H1 (cell line): ENCODE measurements around the gene RAPH1. TPM values are rescaled to one million over a fixed set of nuclear protein-coding genes. Genes with fewer than 3 reads are reported as not detected.

Experiments
- CTCF ChIA-PET: fragments of 300-600 bp; sonication (Branson Sonifier 250); formaldehyde crosslinking; loops from one replicate; lab custom pipeline; 2021; ENCODE audit not compliant: partially characterized antibody; lab: Charles Lee
- POLR2A ChIA-PET: fragments of 300-600 bp; sonication (Branson Sonifier 250); formaldehyde crosslinking; loops from one replicate; lab custom pipeline; 2021; ENCODE audit warnings: inconsistent platforms; ENCODE audit not compliant: partially characterized antibody; lab: Charles Lee
- DNase-seq, 2 experiments: peaks; one replicate each; pipeline versions ENCODE4 v3.0.0 to v3.0.0-alpha.2; 2010 to 2022; ENCODE audit warnings: low spot score in 2 of 2, low read depth in 1 of 2, mixed read lengths in 1 of 2
- FAIRE-seq: peaks from 2 replicates; lab custom pipeline; 2011; peaks lifted over from hg19 to GRCh38; lab: Jason Lieb, UNC
- H2AFZ ChIP-seq: 2 replicates; pipeline ENCODE4 v1.8.1; 2012; ENCODE audit warnings: low read length, inconsistent platforms
- H2AK5ac ChIP-seq: 2 replicates; pipeline ENCODE4 v1.6.1; 2013; ENCODE audit warnings: low read depth, low read length
- H2BK120ac ChIP-seq: replicated peaks from 2 replicates; pipeline ENCODE3; 2013; ENCODE audit warnings: low read depth, low read length, inconsistent platforms
- H2BK12ac ChIP-seq: 2 replicates; pipeline ENCODE4 v1.6.1; 2013; ENCODE audit warnings: low read depth, low read length
- H2BK15ac ChIP-seq: 2 replicates; pipeline ENCODE4 v1.6.1; 2013; ENCODE audit warnings: low read length
- H2BK20ac ChIP-seq: 2 replicates; pipeline ENCODE4 v1.6.1; 2013; ENCODE audit warnings: low read length
- H2BK5ac ChIP-seq: 2 replicates; pipeline ENCODE4 v1.6.1; 2013; ENCODE audit warnings: low read depth, low read length
- H3K14ac ChIP-seq: 2 replicates; pipeline ENCODE4 v1.6.1; 2013; ENCODE audit warnings: inconsistent platforms; ENCODE audit not compliant: insufficient read length
- H3K18ac ChIP-seq: 2 replicates; pipeline ENCODE4 v1.6.1; 2013; ENCODE audit warnings: low read length; ENCODE audit errors: extremely low read depth
- H3K23ac ChIP-seq: 2 replicates; pipeline ENCODE4 v1.6.1; 2013; ENCODE audit warnings: inconsistent platforms; ENCODE audit not compliant: insufficient read length
- H3K23me2 ChIP-seq: 2 replicates; pipeline ENCODE4 v1.6.1; 2013; ENCODE audit warnings: low read depth, low read length
- H3K27ac ChIP-seq: 2 replicates; pipeline ENCODE4 v1.6.1; 2011; ENCODE audit warnings: low read depth, low read length, inconsistent platforms
- H3K27me3 ChIP-seq, 4 experiments: replicated peaks in 1 of 4; 1 replicate in 1 of 4; 2 replicates in 3 of 4; pipeline versions ENCODE4 v1.6.1 to v1.8.1; 2011 to 2013; ENCODE audit warnings: low read length in 3 of 4, mild to moderate bottlenecking in 3 of 4, inconsistent platforms in 2 of 4, mixed read lengths in 2 of 4, moderate library complexity in 1 of 4; ENCODE audit not compliant: control insufficient read depth in 3 of 4, insufficient read depth in 3 of 4; ENCODE audit errors: extremely low read depth in 1 of 4
- H3K36me3 ChIP-seq, 4 experiments: 2 replicates each; pipeline versions ENCODE4 v1.6.1 to v1.8.1; 2011 to 2013; ENCODE audit warnings: mild to moderate bottlenecking in 4 of 4, low read length in 3 of 4, moderate library complexity in 2 of 4, control low read depth in 1 of 4, inconsistent platforms in 1 of 4; ENCODE audit not compliant: insufficient read depth in 4 of 4, control insufficient read depth in 2 of 4
- H3K4ac ChIP-seq: replicated peaks from 2 replicates; pipeline ENCODE3; 2013; ENCODE audit warnings: low read length, low read depth, mixed read lengths, inconsistent platforms; ENCODE audit not compliant: insufficient read length
- H3K4me1 ChIP-seq, 4 experiments: replicated peaks in 1 of 4; 1 replicate in 1 of 4; 2 replicates in 3 of 4; pipeline versions ENCODE4 v1.6.1 to v1.8.1; 2011 to 2013; ENCODE audit warnings: low read length in 3 of 4, inconsistent platforms in 2 of 4, mixed read lengths in 1 of 4; ENCODE audit not compliant: insufficient read depth in 4 of 4, control insufficient read depth in 3 of 4
- H3K4me2 ChIP-seq, 2 experiments: 2 replicates each; pipeline versions ENCODE4 v1.6.1 to v1.8.1; 2011 to 2013; ENCODE audit warnings: low read depth in 2 of 2, low read length in 2 of 2, control low read depth in 1 of 2, inconsistent platforms in 1 of 2, mild to moderate bottlenecking in 1 of 2; ENCODE audit not compliant: insufficient read depth in 1 of 2
- H3K4me3 ChIP-seq, 4 experiments: fragments of 200-600, 300-600 bp in 1 of 4; sonication (generic), shearing (Covaris generic), sonication (Bioruptor Twin) in 1 of 4; 2 replicates each; pipeline versions ENCODE4 v1.5.1 to v1.8.1; 2011 to 2016; ENCODE audit warnings: low read length in 4 of 4, low read depth in 3 of 4, control low read depth in 2 of 4, inconsistent platforms in 2 of 4, mild to moderate bottlenecking in 2 of 4, mixed read lengths in 1 of 4, moderate library complexity in 1 of 4; ENCODE audit not compliant: insufficient read depth in 2 of 4; ENCODE audit errors: extremely low read depth in 1 of 4
- H3K56ac ChIP-seq: replicated peaks from 2 replicates; pipeline ENCODE3; 2013; ENCODE audit warnings: low read depth, mild to moderate bottlenecking, mixed read lengths, low read length, inconsistent platforms; ENCODE audit not compliant: insufficient read length
- H3K79me1 ChIP-seq: 2 replicates; pipeline ENCODE4 v1.6.1; 2013; ENCODE audit warnings: low read depth, low read length, control low read depth
- H3K79me2 ChIP-seq, 2 experiments: 2 replicates each; pipeline versions ENCODE4 v1.6.1 to v1.8.1; 2012 to 2013; ENCODE audit warnings: low read length in 2 of 2, mild to moderate bottlenecking in 2 of 2, inconsistent platforms in 1 of 2; ENCODE audit not compliant: insufficient read depth in 2 of 2, control insufficient read depth in 1 of 2
- H3K9ac ChIP-seq, 4 experiments: replicated peaks in 1 of 4; 1 replicate in 1 of 4; 2 replicates in 3 of 4; pipeline versions ENCODE4 v1.6.1 to v1.8.1; 2011 to 2013; ENCODE audit warnings: low read depth in 3 of 4, low read length in 3 of 4, control low read depth in 2 of 4, mild to moderate bottlenecking in 2 of 4, moderate library complexity in 2 of 4, inconsistent platforms in 1 of 4; ENCODE audit errors: extremely low read depth in 1 of 4
- H3K9me3 ChIP-seq, 2 experiments: 2 replicates each; pipeline versions ENCODE4 v1.6.1 to v1.8.1; 2012 to 2013; ENCODE audit warnings: mild to moderate bottlenecking in 2 of 2, moderate library complexity in 2 of 2, control low read depth in 1 of 2, inconsistent platforms in 1 of 2, low read depth in 1 of 2, low read length in 1 of 2, mixed read lengths in 1 of 2; ENCODE audit not compliant: insufficient read depth in 2 of 2
- H4K20me1 ChIP-seq, 2 experiments: replicated peaks in 1 of 2; 2 replicates each; pipeline versions ENCODE3 to v1.8.1; 2011 to 2013; ENCODE audit warnings: inconsistent platforms in 2 of 2, low read length in 2 of 2, mild to moderate bottlenecking in 1 of 2; ENCODE audit not compliant: insufficient read depth in 2 of 2, control insufficient read depth in 1 of 2
- H4K5ac ChIP-seq: 2 replicates; pipeline ENCODE4 v1.6.1; 2013; ENCODE audit warnings: low read length, low read depth, mixed read lengths, inconsistent platforms; ENCODE audit not compliant: insufficient read length
- H4K8ac ChIP-seq: 2 replicates; pipeline ENCODE4 v1.8.0; 2013; ENCODE audit warnings: mild to moderate bottlenecking, moderate library complexity, low read length, inconsistent platforms; ENCODE audit not compliant: insufficient read depth; ENCODE audit errors: extremely low read depth
- H4K91ac ChIP-seq: replicated peaks from 2 replicates; pipeline ENCODE3; 2013; ENCODE audit warnings: low read length, mixed read lengths, inconsistent platforms; ENCODE audit not compliant: insufficient read length
- BACH1 ChIP-seq: IDR thresholded peaks from 2 replicates; pipeline ENCODE4 v1.6.1; 2012; ENCODE audit warnings: low read length, improper control_type of control experiment
- ZNF274 ChIP-seq: IDR thresholded peaks from 2 replicates; pipeline ENCODE4 v1.7.0; 2012; ENCODE audit warnings: low read length, borderline replicate concordance; ENCODE audit errors: extremely low read depth
- WGBS, 2 experiments: shearing (Covaris generic) in 1 of 2; methylation state at CpG; one replicate each; pipeline versions ENCODE4 v1.1.6 to v1.1.7; 2013 to 2015; ENCODE audit warnings: low lambda C conversion rate in 2 of 2, mixed read lengths in 2 of 2, inconsistent platforms in 1 of 2, low coverage in 1 of 2, missing lambda C conversion rate in 1 of 2; ENCODE audit not compliant: insufficient replicate concordance in 2 of 2, insufficient coverage in 1 of 2, insufficient read length in 1 of 2; ENCODE audit errors: extremely low coverage in 1 of 2, missing lambda C conversion rate in 1 of 2; 5-methylcytosine and 5-hydroxymethylcytosine counted together
- polyA plus RNA-seq, 7 experiments: library from polyadenylated mRNA; depleted of rRNA in 3 of 7; stranded (reverse) in 5 of 7; unstranded in 2 of 7; fragments of >200 nt in 5 of 7; fragments of 200-250 nt in 2 of 7; gene quantifications; 1 replicate in 5 of 7; 2 replicates in 1 of 7; 4 replicates in 1 of 7; pipeline versions ENCODE4 v1.2.1 to v1.2.3, GENCODE V29; 2011 to 2013; ENCODE audit warnings: missing spikeins in 2 of 7, mixed read lengths in 2 of 7
- total RNA-seq: library from RNA; stranded (reverse); fragmentation: NEBNext Ultra II Directional; extraction: Animal tissue kit (Norgen Biotek cat#: 25700); gene quantifications from 2 replicates; pipeline ENCODE4 v1.2.1, GENCODE V29; 2021

The RAPH1 gene
- total and polyA plus RNA-seq, 2 of the 8 experiments (the other 6 are each of a cell fraction or from before 2014, with no cell fraction given) = 3.8 to 27.4 TPM

DNA sequence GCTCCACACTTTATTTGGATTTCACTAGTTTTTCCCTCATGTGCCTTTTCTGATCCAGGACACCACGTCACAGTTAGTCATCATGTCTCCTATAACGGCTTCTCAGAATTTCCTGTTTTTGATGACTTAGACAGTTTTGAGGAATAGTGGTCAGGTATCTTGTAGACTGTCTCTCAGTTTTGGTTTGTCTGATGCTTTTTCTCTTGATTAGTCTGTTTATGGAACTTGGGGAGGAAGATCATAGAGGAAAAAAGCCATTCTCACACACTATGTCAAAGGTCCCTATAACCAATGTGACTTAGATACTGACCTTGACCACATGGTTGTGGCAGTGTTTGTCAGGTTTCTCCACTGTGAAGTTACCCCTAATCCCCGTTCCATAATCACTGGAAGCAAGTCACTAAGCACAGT is 89.0 kb downstream of the RAPH1 start:
- H3K4ac ChIP-seq = no peak overlapping the region
- no peak overlapping the region for H2BK5ac ChIP-seq
- H3K4me1 ChIP-seq = no peaks in the 10 kb centered on the region
- no peak overlapping the region for H2AFZ ChIP-seq
- H4K8ac ChIP-seq = no peak overlapping the region
- H3K4me3 ChIP-seq = no peak overlapping the region
- no peak overlapping the region for H3K27ac ChIP-seq
- WGBS, 2 experiments = 90% methylated on average over 3 of the region's 3 CpGs; no CpG with 5 or more reads in 1 of the 2 experiments
- no peak overlapping the region for H4K91ac ChIP-seq
- H3K23ac ChIP-seq = no peak overlapping the region
- no peak overlapping the region for H2AK5ac ChIP-seq
- no peaks in the 10 kb centered on the region for H3K9me3 ChIP-seq
- H3K9ac ChIP-seq = no peak overlapping the region
- H4K20me1 ChIP-seq = peaks cover 0 to 5% of the 10 kb centered on the region in 2 experiments
- ChIA-PET POLR2A (no interaction called here), CTCF (interaction anchor here (1.6 kb wide), 1 partner anchor 464 kb away, joined by 3 read pairs; no protein-coding TSS in a partner anchor)
- H2BK12ac ChIP-seq = no peak overlapping the region
- no peaks in the 10 kb centered on the region for H3K79me1 ChIP-seq
- no peaks in the 10 kb centered on the region for H3K79me2 ChIP-seq
- no peak overlapping the region for H3K18ac ChIP-seq
- H2BK15ac ChIP-seq = no peak overlapping the region
- no peaks in the 10 kb centered on the region for H3K27me3 ChIP-seq
- H2BK20ac ChIP-seq = no peak overlapping the region
- FAIRE-seq (no peak), DNase-seq (no peak)
- peaks cover 4 to 30% (median 14%) of the 10 kb centered on the region in 4 experiments; a peak in 7 of 8 replicates for H3K36me3 ChIP-seq
- no peak overlapping the region for H3K14ac ChIP-seq
- H2BK120ac ChIP-seq = no peak overlapping the region
- H3K56ac ChIP-seq = no peak overlapping the region
- H3K23me2 ChIP-seq = no peaks in the 10 kb centered on the region
- H3K4me2 ChIP-seq = no peak overlapping the region
- no peak overlapping the region for H4K5ac ChIP-seq
- TF ChIP-seq ZNF274 = no peak
- no peak for TF ChIP-seq BACH1
